ENCODE results near the gene SPHKAP.

Gene SPHKAP

DNA sequence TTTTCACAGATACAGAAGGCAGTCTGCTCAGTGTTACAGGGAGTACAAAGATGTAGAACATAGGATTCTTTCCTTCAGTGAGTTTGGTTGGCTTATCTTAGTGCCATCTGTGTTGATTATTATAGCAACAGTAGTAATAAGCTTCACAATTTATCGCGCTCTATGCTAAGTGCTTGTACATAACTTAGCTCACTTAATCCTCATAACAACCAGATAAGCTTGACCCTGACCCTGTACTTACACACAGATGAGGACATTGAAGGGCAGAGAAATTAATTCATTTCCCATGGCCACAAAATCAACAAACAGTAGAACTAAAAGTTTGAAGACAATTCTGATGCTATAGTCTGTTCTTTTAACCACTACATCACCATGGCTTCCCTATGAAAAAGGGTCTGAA is 121.8 kb downstream of the SPHKAP start:
- no peaks in the 10 kb centered on the region for H3K79me2 ChIP-seq (ENCODE audit: insufficient read depth, low read length)
- no peaks in the 10 kb centered on the region for H3K27me3 ChIP-seq (ENCODE audit: insufficient read depth, low read length, poor library complexity)
- no peaks in the 10 kb centered on the region for H3K36me3 ChIP-seq (ENCODE audit: insufficient read depth, low read length)
- H3K4me2 ChIP-seq (ENCODE audit: insufficient read depth, low read length) = no peak overlapping the region
- no peak overlapping the region for H3K4me3 ChIP-seq (ENCODE audit: low read depth in 1 of 2, low read length in 2 of 2)
- TF ChIP-seq EZH2 (IDR thresholded peaks at IDR 0.05; ENCODE audit: borderline replicate concordance, low read depth, low read length, severe bottlenecking) (no peak), CTCF (IDR thresholded peaks at IDR 0.05; ENCODE audit: borderline replicate concordance, extremely low read depth, low read length, poor library complexity, severe bottlenecking) (no peak)
- no peaks in the 10 kb centered on the region for H4K20me1 ChIP-seq (ENCODE audit: insufficient read depth, low read length)
- H3K9me3 ChIP-seq (ENCODE audit: insufficient read depth, low read length, severe bottlenecking) = no peaks in the 10 kb centered on the region
- no peak overlapping the region for H2AFZ ChIP-seq (ENCODE audit: low read depth, low read length)
- no peak overlapping the region for H3K27ac ChIP-seq (ENCODE audit: low read length)
- no peak overlapping the region for H3K9ac ChIP-seq (ENCODE audit: low read depth, low read length)
- no peak for ATAC-seq (ENCODE audit: insufficient read depth, low read depth)
- no peak for DNase-seq
- no peaks in the 10 kb centered on the region for H3K4me1 ChIP-seq (ENCODE audit: insufficient read depth, low read length)

GRCh38 chr2:228056293-228057097 is 125.0 kb downstream of the SPHKAP start:
- Histone ChIP-seq H3K9ac (ENCODE audit: low read depth, low read length) (no peak overlapping the region), H3K4me1 (ENCODE audit: insufficient read depth, low read length) (no peaks in the 10 kb centered on the region), H4K20me1 (ENCODE audit: insufficient read depth, low read length) (no peaks in the 10 kb centered on the region), H3K27ac (ENCODE audit: low read length) (no peak overlapping the region), H3K4me2 (ENCODE audit: insufficient read depth, low read length) (no peak overlapping the region), H3K27me3 (ENCODE audit: insufficient read depth, low read length, poor library complexity) (no peaks in the 10 kb centered on the region), H2AFZ (ENCODE audit: low read depth, low read length) (no peak overlapping the region), H3K79me2 (ENCODE audit: insufficient read depth, low read length) (no peaks in the 10 kb centered on the region), H3K36me3 (ENCODE audit: insufficient read depth, low read length) (no peaks in the 10 kb centered on the region), H3K4me3 (ENCODE audit: low read depth in 1 of 2, low read length in 2 of 2) (no peak overlapping the region), H3K9me3 (ENCODE audit: insufficient read depth, low read length, severe bottlenecking) (no peaks in the 10 kb centered on the region)
- ATAC-seq (ENCODE audit: insufficient read depth, low read depth) = no peak
- TF ChIP-seq EZH2 (IDR thresholded peaks at IDR 0.05; ENCODE audit: borderline replicate concordance, low read depth, low read length, severe bottlenecking) (no peak), CTCF (IDR thresholded peaks at IDR 0.05; ENCODE audit: borderline replicate concordance, extremely low read depth, low read length, poor library complexity, severe bottlenecking) (no peak)
- DNase-seq = no peak

DNA sequence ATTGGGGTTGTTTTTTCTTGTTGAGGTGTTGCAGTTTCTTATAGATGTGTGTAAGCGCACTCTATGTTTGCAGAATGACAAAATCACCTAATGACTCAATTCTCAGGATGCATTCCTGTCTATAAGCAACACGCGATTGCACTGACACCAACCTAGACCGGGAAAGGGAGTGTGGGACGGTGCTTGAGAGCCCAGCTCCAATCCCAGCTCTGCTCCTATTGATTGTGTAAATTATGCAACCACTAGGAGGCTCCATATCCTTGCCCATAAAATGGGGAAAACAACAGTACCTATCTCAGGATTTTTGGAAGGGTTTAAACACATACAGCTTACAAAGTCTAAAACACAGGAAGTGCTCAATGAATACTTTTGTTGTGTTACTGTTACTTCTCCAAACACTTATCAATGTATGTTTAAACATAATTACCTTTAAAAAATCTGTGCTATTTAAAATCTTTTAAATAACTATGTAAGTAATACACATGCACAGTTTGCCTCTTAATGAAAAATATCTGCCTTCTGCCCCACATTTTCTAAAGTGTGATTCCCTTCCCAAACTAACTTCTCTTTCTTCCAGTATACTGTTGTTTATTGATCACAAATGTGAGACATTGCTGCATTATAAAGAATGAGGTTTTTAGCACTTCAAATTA is 132.5 kb downstream of the SPHKAP start:
- DNase-seq (no peak), ATAC-seq (ENCODE audit: insufficient read depth, low read depth) (no peak)
- Histone ChIP-seq H3K27ac (ENCODE audit: low read length) (no peak overlapping the region), H3K9me3 (ENCODE audit: insufficient read depth, low read length, severe bottlenecking) (no peaks in the 10 kb centered on the region), H3K36me3 (ENCODE audit: insufficient read depth, low read length) (no peaks in the 10 kb centered on the region), H4K20me1 (ENCODE audit: insufficient read depth, low read length) (no peaks in the 10 kb centered on the region), H3K79me2 (ENCODE audit: insufficient read depth, low read length) (no peaks in the 10 kb centered on the region), H3K9ac (ENCODE audit: low read depth, low read length) (no peak overlapping the region), H2AFZ (ENCODE audit: low read depth, low read length) (no peak overlapping the region), H3K27me3 (ENCODE audit: insufficient read depth, low read length, poor library complexity) (no peaks in the 10 kb centered on the region), H3K4me2 (ENCODE audit: insufficient read depth, low read length) (no peak overlapping the region), H3K4me3 (ENCODE audit: low read depth in 1 of 2, low read length in 2 of 2) (no peak overlapping the region), H3K4me1 (ENCODE audit: insufficient read depth, low read length) (no peaks in the 10 kb centered on the region)
- TF ChIP-seq CTCF (IDR thresholded peaks at IDR 0.05; ENCODE audit: borderline replicate concordance, extremely low read depth, low read length, poor library complexity, severe bottlenecking) = peak; percentile 57
- no peak for TF ChIP-seq EZH2 (IDR thresholded peaks at IDR 0.05; ENCODE audit: borderline replicate concordance, low read depth, low read length, severe bottlenecking)
